ENCODE data around the gene KCTD10.

Gene KCTD10

DNA sequence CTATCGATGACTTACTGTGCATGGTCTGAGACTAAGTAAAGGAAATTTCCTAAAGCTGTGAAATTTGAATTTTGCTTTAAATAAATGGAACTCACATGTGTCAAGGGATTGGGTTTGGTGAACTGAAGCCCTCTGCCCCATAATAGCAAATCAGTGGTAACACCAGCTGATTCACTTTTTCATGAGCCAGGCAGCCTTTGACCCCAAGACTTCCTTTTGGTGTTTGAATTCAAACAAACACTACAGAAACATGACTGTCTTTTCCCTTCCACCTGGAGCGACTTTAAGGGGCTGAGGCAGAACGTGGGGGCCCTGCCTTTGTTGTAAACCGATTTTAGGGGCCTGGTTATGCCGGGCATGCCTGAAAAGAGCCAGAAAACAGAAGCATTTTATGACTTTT, 28.8 kb downstream of the KCTD10 start:
- no peak overlapping the region for H3K9ac ChIP-seq
- no peak overlapping the region for H3K27ac ChIP-seq
- no peak overlapping the region for H2AFZ ChIP-seq (ENCODE audit: low read depth)
- H3K4me2 ChIP-seq, result no peak overlapping the region
- TF ChIP-seq, protein P1, sequence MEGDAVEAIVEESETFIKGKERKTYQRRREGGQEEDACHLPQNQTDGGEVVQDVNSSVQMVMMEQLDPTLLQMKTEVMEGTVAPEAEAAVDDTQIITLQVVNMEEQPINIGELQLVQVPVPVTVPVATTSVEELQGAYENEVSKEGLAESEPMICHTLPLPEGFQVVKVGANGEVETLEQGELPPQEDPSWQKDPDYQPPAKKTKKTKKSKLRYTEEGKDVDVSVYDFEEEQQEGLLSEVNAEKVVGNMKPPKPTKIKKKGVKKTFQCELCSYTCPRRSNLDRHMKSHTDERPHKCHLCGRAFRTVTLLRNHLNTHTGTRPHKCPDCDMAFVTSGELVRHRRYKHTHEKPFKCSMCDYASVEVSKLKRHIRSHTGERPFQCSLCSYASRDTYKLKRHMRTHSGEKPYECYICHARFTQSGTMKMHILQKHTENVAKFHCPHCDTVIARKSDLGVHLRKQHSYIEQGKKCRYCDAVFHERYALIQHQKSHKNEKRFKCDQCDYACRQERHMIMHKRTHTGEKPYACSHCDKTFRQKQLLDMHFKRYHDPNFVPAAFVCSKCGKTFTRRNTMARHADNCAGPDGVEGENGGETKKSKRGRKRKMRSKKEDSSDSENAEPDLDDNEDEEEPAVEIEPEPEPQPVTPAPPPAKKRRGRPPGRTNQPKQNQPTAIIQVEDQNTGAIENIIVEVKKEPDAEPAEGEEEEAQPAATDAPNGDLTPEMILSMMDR (conservative IDR thresholded peaks at IDR 0.05; ENCODE audit: low read depth, low read length), result no peak
- no peaks in the 10 kb centered on the region for H3K79me2 ChIP-seq (ENCODE audit: insufficient read depth, low read depth)
- H3K36me3 ChIP-seq (ENCODE audit: insufficient read depth), result no peaks in the 10 kb centered on the region
- no peaks in the 10 kb centered on the region for H3K27me3 ChIP-seq (ENCODE audit: insufficient read depth, low read depth)
- no peaks in the 10 kb centered on the region for H3K4me1 ChIP-seq (ENCODE audit: low read depth, poor library complexity, severe bottlenecking)
- H4K20me1 ChIP-seq (ENCODE audit: insufficient read depth), result no peaks in the 10 kb centered on the region
- no peak overlapping the region for H3K4me3 ChIP-seq (IDR thresholded peaks at IDR 0.05; ENCODE audit: insufficient read depth, low read depth, low read length)

DNA sequence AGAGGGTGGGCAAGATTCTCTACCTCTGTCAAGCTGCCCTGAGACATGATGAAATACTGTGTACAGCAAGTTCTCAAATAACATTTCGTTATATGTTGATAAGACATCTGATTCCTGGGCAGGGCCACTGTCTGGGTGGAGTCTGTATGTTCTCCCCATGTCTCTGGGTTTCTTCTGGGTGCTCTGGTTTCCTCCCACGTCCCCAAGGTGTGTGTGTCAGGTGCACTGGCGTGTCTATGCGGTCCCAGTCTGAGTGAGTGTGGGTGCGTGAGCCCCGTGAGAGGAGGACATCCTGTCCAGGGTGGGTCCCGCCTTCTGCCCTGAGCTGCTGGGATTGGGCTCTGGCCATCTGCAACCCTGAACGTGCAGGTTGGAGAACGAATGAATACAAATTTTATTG, 29.6 kb downstream of the KCTD10 start:
- H3K79me2 ChIP-seq (ENCODE audit: insufficient read depth, low read depth), result no peaks in the 10 kb centered on the region
- no peak overlapping the region for H3K9ac ChIP-seq
- no peak overlapping the region for H3K27ac ChIP-seq
- H3K4me2 ChIP-seq, result no peak overlapping the region
- no peak overlapping the region for H2AFZ ChIP-seq (ENCODE audit: low read depth)
- H3K36me3 ChIP-seq (ENCODE audit: insufficient read depth), result no peaks in the 10 kb centered on the region
- H3K4me3 ChIP-seq (IDR thresholded peaks at IDR 0.05; ENCODE audit: insufficient read depth, low read depth, low read length), result no peak overlapping the region
- no peaks in the 10 kb centered on the region for H3K4me1 ChIP-seq (ENCODE audit: low read depth, poor library complexity, severe bottlenecking)
- TF ChIP-seq, protein P1 (conservative IDR thresholded peaks at IDR 0.05; ENCODE audit: low read depth, low read length), result no peak
- H4K20me1 ChIP-seq (ENCODE audit: insufficient read depth), result no peaks in the 10 kb centered on the region
- no peaks in the 10 kb centered on the region for H3K27me3 ChIP-seq (ENCODE audit: insufficient read depth, low read depth)

DNA sequence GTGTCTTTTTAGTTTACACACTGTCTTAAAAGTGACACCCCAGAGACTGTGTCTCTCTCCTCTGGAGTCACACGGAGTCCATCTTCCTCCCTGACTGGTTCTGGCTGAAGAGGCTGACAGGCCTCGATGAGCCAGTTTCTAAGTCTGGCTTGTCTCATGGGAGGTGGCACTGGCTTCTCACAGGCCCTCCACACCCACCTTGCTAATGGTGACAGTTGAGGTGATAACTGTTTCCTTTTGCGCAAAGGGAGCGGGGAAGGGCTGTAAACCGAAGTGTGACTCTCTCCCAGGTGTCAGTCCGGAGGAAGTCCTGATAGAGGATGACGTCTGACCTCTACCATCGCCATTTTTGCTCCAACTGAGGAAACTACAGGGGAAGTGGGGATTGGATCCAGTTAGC, 30.2 kb downstream of the KCTD10 start:
- Histone ChIP-seq H3K4me2 (no peak overlapping the region), H3K79me2 (ENCODE audit: insufficient read depth, low read depth) (no peaks in the 10 kb centered on the region), H2AFZ (ENCODE audit: low read depth) (no peak overlapping the region), H3K27ac (no peak overlapping the region), H3K36me3 (ENCODE audit: insufficient read depth) (no peaks in the 10 kb centered on the region), H3K9ac (no peak overlapping the region), H3K27me3 (ENCODE audit: insufficient read depth, low read depth) (no peaks in the 10 kb centered on the region), H3K4me3 (IDR thresholded peaks at IDR 0.05; ENCODE audit: insufficient read depth, low read depth, low read length) (no peak overlapping the region), H3K4me1 (ENCODE audit: low read depth, poor library complexity, severe bottlenecking) (no peaks in the 10 kb centered on the region), H4K20me1 (ENCODE audit: insufficient read depth) (no peaks in the 10 kb centered on the region)
- TF ChIP-seq, protein P1 (conservative IDR thresholded peaks at IDR 0.05; ENCODE audit: low read depth, low read length), result no peak

DNA sequence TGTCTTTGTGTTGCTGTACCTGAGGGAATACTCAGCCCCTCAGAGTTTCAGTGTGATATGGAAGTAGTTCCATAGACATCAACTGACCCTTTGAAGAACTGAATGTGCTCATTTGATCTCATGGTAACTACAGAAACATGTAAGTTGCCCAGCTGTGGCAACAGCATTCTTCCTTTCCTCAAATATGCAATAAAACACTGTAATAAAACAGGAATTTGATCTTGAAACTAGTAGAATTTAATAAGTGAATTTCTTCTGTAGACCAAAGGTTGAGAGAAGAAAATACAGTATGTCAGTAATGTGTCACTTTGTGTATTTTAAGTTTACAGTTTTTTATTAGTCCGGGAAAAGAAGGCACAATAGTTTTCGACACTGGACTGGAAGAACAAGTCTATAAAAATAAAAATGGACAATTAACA, 31.9 kb downstream of the KCTD10 start:
- H3K4me3 ChIP-seq (IDR thresholded peaks at IDR 0.05; ENCODE audit: insufficient read depth, low read depth, low read length), result no peak overlapping the region
- H3K27me3 ChIP-seq (ENCODE audit: insufficient read depth, low read depth), result no peaks in the 10 kb centered on the region
- H3K36me3 ChIP-seq (ENCODE audit: insufficient read depth), result no peaks in the 10 kb centered on the region
- H3K79me2 ChIP-seq (ENCODE audit: insufficient read depth, low read depth), result no peaks in the 10 kb centered on the region
- no peak overlapping the region for H2AFZ ChIP-seq (ENCODE audit: low read depth)
- no peak overlapping the region for H3K9ac ChIP-seq
- no peaks in the 10 kb centered on the region for H3K4me1 ChIP-seq (ENCODE audit: low read depth, poor library complexity, severe bottlenecking)
- H3K27ac ChIP-seq, result no peak overlapping the region
- no peak overlapping the region for H3K4me2 ChIP-seq
- H4K20me1 ChIP-seq (ENCODE audit: insufficient read depth), result no peaks in the 10 kb centered on the region
- TF ChIP-seq, protein P1 (conservative IDR thresholded peaks at IDR 0.05; ENCODE audit: low read depth, low read length), result no peak
